Gastrocnemius medialis (tissue), 4 donors: ENCODE measurements around the gene GTF2A2. TPM values are rescaled to one million over a fixed set of nuclear protein-coding genes. Genes with fewer than 3 reads are reported as not detected.

ENCODE experiments used
- ATAC-seq, 2 donors: fragments of 150-250 bp; one replicate each; pipeline ENCODE4 v1.9.1; 2016
- DNase-seq, 2 donors: peaks; one replicate each; pipeline ENCODE4 v3.0.0-alpha.2; 2019
- H3K27ac ChIP-seq, 4 donors: fragments of 200-600 bp; sonication (generic); 1 replicate in 1 of 4; 2 replicates in 3 of 4; pipeline ENCODE4 v1.5.1; 2016 to 2018; ENCODE audit warnings: mild to moderate bottlenecking in 2 of 4, moderate library complexity in 1 of 4
- H3K27me3 ChIP-seq, 3 donors: fragments of 200-600 bp; sonication (generic) in 2 of 3; 1 replicate in 1 of 3; 2 replicates in 2 of 3; pipeline versions ENCODE4 v1.5.1 to v1.6.0; 2016 to 2019; ENCODE audit warnings: mild to moderate bottlenecking in 1 of 3, moderate library complexity in 1 of 3
- H3K36me3 ChIP-seq, 2 donors: fragments of 200-600 bp; sonication (generic) in 1 of 2; one replicate each; pipeline ENCODE4 v1.5.1; 2017 to 2018
- H3K4me1 ChIP-seq, 2 donors: fragments of 200-600 bp; sonication (generic) in 1 of 2; one replicate each; pipeline ENCODE4 v1.5.1; 2016 to 2017; ENCODE audit warnings: mild to moderate bottlenecking in 2 of 2
- H3K4me3 ChIP-seq, 4 donors: fragments of 200-600 bp; sonication (generic) in 3 of 4; 1 replicate in 1 of 4; 2 replicates in 3 of 4; pipeline ENCODE4 v1.5.1; 2016 to 2019; ENCODE audit warnings: mild to moderate bottlenecking in 2 of 4
- H3K9me3 ChIP-seq, 3 donors: fragments of 200-600 bp; sonication (generic) in 2 of 3; 1 replicate in 1 of 3; 2 replicates in 2 of 3; pipeline ENCODE4 v1.5.1; 2016 to 2019
- CTCF ChIP-seq, 5 experiments: fragments of 450-650 bp in 3 of 5; fragments of 200-600 bp in 2 of 5; sonication (generic) in 2 of 5; IDR thresholded peaks in 4 of 5; conservative IDR thresholded peaks in 1 of 5; 1 replicate in 4 of 5; 2 replicates in 1 of 5; pipeline ENCODE4 v1.5.1; 2016 to 2019; ENCODE audit warnings: antibody characterized with exemption in 5 of 5, mild to moderate bottlenecking in 3 of 5, moderate library complexity in 3 of 5
- POLR2A ChIP-seq, 2 donors: fragments of 450-650 bp; IDR thresholded peaks; one replicate each; pipeline ENCODE4 v1.6.1; 2017; ENCODE audit warnings: antibody characterized with exemption in 2 of 2, mild to moderate bottlenecking in 2 of 2, moderate library complexity in 2 of 2
- in situ Hi-C, 4 donors: fragments of 200-750 bp; cut with MboI; loops; one replicate each; pipeline versions ENCODE4 v1.15.0 to v1.8.0; 2017; ENCODE audit warnings: low sequenced_read_pairs in 4 of 4
- intact Hi-C: fragments of 100-400 bp; cut with DNase I; formaldehyde crosslinking; loops from one replicate; pipeline ENCODE4 v1.15.1; 2023; ENCODE audit warnings: low total_unique reads
- total RNA-seq, 4 donors: library from RNA; depleted of rRNA; stranded (reverse); fragments of >200 nt; gene quantifications; one replicate each; pipeline versions ENCODE4 v1.1.0 to v1.2.3, GENCODE V29; 2016

GTF2A2 gene
- total RNA-seq, 4 donors from 2014 or later: 37.9 to 86.0 (median 53.5) TPM

- Histone ChIP-seq H3K9me3 (no peaks in the 10 kb centered on the region), H3K36me3 (peaks cover 0 to 87% of the 10 kb centered on the region in 2 donors), H3K4me1 (no peaks in the 10 kb centered on the region), H3K4me3 (no peak overlapping the region), H3K27me3 (no peaks in the 10 kb centered on the region), H3K27ac (no peak overlapping the region)
- ATAC-seq: no peak
- in situ Hi-C loops: loop anchor here in 1 of 4 donors (25.0 kb wide), 1 partner anchor 784 kb away; no protein-coding TSS in a partner anchor
- TF ChIP-seq CTCF (IDR thresholded peaks at IDR 0.05 in 4 of 5, conservative IDR thresholded peaks at IDR 0.05 in 1 of 5) (no peak), POLR2A (IDR thresholded peaks at IDR 0.05) (no peak)
- intact Hi-C loops: no loop called here
- no peak for DNase-seq
Observed at GRCh38 chr15:59678620-59679019, 21.3 kb upstream of the GTF2A2 start.

GRCh38 chr15:59678172-59678571, 20.9 kb upstream of the GTF2A2 start:
- DNase-seq: no peak
- Histone ChIP-seq H3K27ac (no peak overlapping the region), H3K27me3 (no peaks in the 10 kb centered on the region), H3K4me1 (no peaks in the 10 kb centered on the region), H3K36me3 (peaks cover 0 to 92% of the 10 kb centered on the region in 2 donors), H3K9me3 (no peaks in the 10 kb centered on the region), H3K4me3 (no peak overlapping the region)
- in situ Hi-C loops: loop anchor here in 1 of 4 donors (25.0 kb wide), 1 partner anchor 784 kb away; no protein-coding TSS in a partner anchor
- ATAC-seq: no peak
- intact Hi-C loops: no loop called here
- TF ChIP-seq POLR2A (IDR thresholded peaks at IDR 0.05): no peak
- TF ChIP-seq CTCF (IDR thresholded peaks at IDR 0.05 in 4 of 5, conservative IDR thresholded peaks at IDR 0.05 in 1 of 5): no peak

GRCh38 chr15:59676565-59676964, 19.2 kb upstream of the GTF2A2 start:
- no peak for DNase-seq
- Histone ChIP-seq H3K27ac (no peak overlapping the region), H3K4me3 (no peak overlapping the region), H3K9me3 (no peaks in the 10 kb centered on the region), H3K36me3 (peaks cover 0 to 99% of the 10 kb centered on the region in 2 donors), H3K27me3 (no peaks in the 10 kb centered on the region), H3K4me1 (no peaks in the 10 kb centered on the region)
- no peak for TF ChIP-seq POLR2A (IDR thresholded peaks at IDR 0.05)
- TF ChIP-seq CTCF (IDR thresholded peaks at IDR 0.05 in 4 of 5, conservative IDR thresholded peaks at IDR 0.05 in 1 of 5): no peak
- intact Hi-C loops: no loop called here
- ATAC-seq: no peak
- in situ Hi-C loops: loop anchor here in 1 of 4 donors (25.0 kb wide), 1 partner anchor 786 kb away; no protein-coding TSS in a partner anchor

GRCh38 chr15:59674361-59674877, 17.1 kb upstream of the GTF2A2 start:
- intact Hi-C loops (no loop called here), in situ Hi-C loops (no loop called here)
- Histone ChIP-seq H3K27ac (no peak overlapping the region), H3K4me1 (no peaks in the 10 kb centered on the region), H3K4me3 (no peak overlapping the region), H3K27me3 (no peaks in the 10 kb centered on the region), H3K9me3 (no peaks in the 10 kb centered on the region), H3K36me3 (peaks cover 0 to 100% of the 10 kb centered on the region in 2 donors)
- TF ChIP-seq POLR2A (IDR thresholded peaks at IDR 0.05) (no peak), CTCF (IDR thresholded peaks at IDR 0.05 in 4 of 5, conservative IDR thresholded peaks at IDR 0.05 in 1 of 5) (no peak)
- ATAC-seq: no peak
- DNase-seq: no peak

- Histone ChIP-seq H3K9me3 (no peaks in the 10 kb centered on the region), H3K4me1 (no peaks in the 10 kb centered on the region), H3K4me3 (no peak overlapping the region), H3K27me3 (no peaks in the 10 kb centered on the region), H3K27ac (no peak overlapping the region), H3K36me3 (peaks cover 0 to 83% of the 10 kb centered on the region in 2 donors)
- ATAC-seq (no peak), DNase-seq (no peak)
- intact Hi-C loops (no loop called here), in situ Hi-C loops (no loop called here)
- TF ChIP-seq CTCF (IDR thresholded peaks at IDR 0.05 in 4 of 5, conservative IDR thresholded peaks at IDR 0.05 in 1 of 5) (no peak), POLR2A (IDR thresholded peaks at IDR 0.05) (no peak)
Observed at GRCh38 chr15:59668556-59668955, 11.2 kb upstream of the GTF2A2 start.
